HG02970 (cell line): ENCODE measurements around the gene CD44.

Source experiments
- ATAC-seq: cut with Tn5 transposase; IDR thresholded peaks from one replicate; pipeline ENCODE4 v1.9.1; 2021; ENCODE audit warnings: mild to moderate bottlenecking, moderate library complexity, moderate number of reproducible peaks; ENCODE audit not compliant: unreplicated experiment, low FRiP score

The CD44 gene

DNA sequence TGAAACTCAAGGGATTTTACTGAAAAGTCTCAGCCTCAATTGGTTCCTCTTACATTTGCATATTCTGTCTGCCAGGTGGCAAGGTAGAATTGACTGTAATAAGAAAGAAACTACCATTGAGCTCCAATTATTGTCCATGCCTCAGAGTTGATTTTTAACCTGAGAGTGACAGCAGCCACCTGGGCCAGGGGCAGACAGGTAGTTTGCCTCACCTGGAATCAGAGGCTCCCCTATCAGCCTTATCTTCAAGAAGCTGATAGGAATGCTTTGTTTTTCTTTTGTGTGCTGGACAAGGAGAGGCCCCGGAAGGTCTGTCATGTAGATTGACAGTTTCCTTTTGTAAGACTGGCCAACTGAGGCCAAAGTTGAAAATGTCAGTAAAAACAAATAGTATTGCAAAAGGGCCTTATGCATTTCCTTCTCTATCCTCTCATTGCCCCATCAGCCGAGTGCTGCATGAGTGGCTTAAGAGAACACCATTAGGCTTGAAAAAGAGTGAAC, 34.1 kb downstream of the CD44 start:
- ATAC-seq: no peak

DNA sequence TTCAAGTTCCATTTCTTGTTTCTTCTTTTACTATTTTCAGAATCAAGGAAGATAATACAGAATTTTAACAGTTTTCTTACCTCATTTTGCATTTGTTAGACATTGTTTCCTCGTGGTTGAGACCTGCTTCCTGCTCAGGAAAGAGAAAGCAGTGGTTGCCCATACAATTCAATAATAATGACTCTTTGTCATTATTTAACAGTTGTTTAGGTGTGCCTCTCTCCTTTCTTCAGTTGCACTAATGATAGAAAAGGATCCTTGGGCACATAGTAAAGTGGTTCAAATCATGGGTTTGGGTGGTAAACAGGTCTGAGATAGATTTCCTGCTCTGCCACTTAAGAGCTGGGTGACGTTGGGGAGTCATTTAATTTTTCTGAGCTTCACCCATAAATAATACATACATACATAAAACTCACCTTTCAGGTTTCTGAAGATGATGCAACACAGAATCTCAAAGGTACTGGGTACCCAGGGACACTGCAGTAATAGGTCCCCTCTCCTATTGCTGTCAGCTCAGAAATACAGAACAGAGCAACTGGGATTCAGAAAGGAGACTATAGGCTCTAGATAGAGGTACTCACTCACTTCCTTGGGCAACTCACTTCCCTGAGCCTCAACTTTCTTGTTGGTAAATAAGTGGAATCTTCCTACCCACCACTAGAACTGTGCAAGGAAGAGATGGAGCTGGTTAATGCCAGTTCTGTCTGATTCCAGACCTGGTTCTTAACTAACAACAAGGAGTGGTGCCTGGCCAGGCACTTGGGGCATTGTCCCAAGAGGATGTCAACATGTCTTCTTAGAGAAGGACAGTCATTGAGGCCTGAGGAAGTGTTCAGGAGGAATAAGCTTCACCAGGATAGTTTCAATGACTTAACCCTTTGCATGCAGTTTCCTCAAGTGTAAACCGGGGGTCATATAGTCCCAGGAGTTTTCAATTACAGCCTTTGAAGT, 34.9 kb downstream of the CD44 start:
- no peak for ATAC-seq

DNA sequence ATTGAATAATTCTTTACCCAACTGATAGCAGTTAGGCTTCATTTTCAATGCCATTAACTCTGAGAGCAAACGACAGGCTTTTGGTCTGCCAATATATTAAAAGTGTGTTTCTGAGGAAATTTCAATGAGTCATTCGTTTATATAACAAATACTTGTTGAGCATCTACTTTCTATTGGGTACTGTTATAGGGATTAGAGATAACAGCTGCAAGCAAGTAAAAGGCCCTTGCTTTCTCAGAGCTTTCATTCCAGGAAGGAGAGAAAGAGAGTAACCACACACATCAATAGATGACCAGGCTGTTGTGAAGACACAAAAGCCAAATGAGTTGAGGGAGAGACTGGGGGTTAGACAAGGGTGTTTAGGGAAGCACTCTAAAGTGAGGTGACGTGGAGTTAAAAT, 35.7 kb downstream of the CD44 start:
- ATAC-seq: no peak

DNA sequence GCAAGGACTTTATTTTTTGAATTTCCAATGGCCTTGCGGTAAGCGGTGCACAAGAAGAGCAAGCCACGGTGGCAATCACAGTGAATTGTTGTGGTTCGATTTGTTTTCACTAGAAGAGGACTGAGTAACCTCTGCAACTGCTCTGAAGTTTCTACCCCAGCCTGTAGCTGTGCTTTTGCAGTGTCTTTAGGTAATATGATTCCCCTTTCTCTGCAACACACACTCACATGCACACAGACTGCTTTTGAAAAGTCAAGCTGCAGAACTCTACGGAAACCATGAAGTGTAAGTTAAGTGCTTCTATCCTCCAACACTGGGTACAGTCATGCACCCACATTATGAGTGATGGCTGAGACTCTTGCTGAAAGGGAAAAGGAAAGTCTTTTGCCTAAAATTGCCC, 38.4 kb downstream of the CD44 start:
- ATAC-seq: no peak

DNA sequence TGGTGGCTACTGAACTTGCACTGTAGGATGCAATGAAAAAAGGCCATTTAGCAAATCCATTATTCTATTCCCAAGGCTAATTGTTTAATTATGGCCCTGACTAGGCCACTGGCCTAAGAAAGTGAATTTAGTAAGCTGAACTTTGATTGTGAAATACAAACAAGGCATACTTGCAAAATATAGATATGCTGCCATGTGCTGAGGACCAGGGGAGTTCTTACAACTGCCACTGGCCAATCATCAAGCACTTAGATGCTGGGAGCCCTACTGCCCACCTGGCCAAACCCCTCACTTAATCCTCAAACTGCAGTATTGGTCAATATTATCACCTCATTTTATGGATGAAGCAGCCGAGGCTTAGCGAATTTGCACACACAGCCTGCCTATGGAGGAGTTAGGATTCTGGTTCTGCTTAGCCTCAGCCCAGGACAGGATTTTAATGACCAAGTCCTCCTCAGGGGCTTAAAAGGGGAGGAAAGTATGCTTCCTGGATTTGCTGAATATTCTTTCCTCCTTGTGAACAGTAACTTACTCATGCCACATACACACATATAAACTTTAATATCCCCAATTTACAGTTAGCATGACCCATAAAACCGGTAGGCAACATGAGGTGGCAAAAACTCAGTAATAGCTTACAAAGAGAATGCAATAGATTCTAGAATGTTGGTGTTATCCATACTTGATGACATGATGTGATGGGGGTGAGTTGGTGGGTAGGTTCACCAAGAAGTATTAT, 39.3 kb downstream of the CD44 start:
- ATAC-seq: no peak

DNA sequence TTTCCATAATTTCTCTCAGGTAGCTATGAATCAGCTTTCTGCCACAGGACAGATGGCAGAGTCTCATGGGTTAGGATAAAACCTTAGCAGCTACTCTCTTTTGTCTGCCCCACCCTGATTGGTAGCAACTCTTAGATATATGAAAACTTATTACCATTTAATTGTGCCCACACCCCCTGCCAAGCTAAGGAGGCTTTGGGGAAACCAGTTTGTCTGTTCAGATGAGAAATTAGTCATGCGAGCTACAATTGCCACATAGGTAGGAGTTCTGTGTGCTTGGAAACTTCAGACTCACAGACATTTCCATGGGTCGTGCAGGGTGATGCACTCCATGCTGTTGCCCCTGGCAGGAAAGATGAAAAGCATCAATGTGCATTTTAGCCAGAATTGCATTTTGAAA, 39.9 kb downstream of the CD44 start:
- no peak for ATAC-seq

DNA sequence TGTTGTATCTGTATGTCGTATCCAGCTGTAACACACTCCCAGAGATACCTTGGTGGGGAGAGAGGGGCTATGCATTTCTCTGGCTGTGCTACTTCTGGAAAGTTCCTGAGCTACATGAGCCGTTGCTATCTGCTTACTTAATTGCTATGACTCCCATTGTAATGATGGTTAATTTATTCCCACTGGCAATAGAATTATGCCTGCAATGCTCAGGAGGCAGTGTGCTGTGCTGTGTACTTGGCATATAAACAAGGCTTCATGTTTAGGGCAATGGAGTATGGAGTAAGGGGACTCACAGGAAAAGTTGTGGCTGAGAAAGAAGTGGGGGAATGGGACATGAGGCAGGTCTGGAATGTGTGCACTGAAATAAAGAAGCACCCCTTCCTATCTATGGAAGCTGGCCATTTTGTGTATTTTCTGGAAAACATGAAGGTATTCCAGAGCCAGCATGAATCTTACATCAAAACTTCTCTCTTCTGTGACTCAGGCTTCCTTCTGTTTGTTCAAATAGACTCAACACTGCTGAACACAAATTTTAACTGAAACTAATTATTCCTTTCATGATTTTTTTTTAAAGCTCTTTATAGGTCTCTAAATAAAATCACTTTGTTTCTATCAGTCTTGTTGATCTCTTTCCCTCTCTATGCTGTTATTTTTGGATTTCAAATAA, 40.6 kb downstream of the CD44 start:
- ATAC-seq: no peak

DNA sequence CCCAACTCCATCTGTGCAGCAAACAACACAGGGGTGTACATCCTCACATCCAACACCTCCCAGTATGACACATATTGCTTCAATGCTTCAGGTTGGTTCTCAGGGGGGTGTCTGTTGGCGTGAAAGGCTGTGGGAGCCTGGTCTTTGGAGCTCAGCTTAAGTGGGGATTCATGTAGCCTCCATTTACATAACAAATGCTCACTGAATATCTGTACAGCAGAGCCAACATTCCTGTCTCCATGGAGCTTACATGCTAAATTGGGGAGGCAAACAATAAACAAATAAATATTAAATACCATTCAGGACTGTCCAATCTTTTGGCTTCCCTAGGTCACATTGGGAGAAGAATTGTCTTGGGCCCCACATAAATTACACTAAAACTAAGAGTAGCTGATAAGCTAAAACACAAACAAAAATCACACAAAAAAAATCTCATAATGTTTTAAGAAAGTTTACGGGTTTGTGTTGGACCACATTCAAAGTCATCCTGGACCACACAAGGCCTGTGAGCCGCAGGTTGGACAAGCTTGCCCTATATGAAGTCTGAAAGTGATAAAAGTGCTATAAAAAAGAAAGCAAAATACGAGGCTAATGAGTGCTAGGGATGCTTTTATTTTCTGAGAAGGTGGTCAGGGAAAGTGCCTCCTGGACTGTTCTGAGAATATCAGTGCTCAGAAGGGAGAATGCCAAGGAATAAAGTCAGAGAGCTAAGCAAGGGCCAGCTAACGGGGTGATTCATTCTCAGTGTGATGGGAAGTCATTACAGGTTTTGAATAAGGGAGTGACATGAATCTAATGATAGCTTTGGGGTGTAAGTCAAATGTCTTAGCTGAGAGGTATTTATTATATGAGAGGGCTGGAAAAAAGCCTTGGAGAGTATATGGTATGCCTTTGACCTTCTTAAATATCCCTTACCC, 41.6 kb downstream of the CD44 start:
- ATAC-seq: no peak

DNA sequence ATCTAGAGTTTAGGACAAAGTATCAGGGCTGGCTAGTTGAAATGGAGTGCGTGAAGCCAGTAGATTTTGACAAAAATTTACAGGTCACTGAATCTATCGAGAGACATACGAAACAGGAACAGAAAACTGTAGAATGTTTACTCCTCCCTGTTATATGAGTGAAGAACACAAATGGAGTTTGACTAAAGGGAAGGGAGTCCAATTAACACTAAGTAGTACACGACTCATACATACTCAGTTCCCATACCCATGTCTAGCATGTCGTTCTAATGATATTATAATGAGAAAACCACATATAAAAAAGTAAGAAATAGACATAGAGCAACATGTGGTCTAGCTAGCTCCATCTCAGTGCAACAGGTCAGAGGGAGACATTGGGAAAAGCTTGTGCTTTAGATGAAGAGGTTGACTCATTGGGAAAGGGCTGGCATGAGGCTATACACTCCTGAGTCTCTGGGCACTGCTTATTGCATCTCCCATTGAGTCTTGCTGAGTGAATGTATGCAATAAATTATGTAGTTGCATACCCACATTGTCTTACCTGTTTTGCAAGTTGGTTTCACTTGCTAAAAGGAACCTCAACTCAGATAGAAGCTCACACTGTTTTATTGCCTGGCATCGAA, 43.5 kb downstream of the CD44 start:
- ATAC-seq: peak; percentile 54

DNA sequence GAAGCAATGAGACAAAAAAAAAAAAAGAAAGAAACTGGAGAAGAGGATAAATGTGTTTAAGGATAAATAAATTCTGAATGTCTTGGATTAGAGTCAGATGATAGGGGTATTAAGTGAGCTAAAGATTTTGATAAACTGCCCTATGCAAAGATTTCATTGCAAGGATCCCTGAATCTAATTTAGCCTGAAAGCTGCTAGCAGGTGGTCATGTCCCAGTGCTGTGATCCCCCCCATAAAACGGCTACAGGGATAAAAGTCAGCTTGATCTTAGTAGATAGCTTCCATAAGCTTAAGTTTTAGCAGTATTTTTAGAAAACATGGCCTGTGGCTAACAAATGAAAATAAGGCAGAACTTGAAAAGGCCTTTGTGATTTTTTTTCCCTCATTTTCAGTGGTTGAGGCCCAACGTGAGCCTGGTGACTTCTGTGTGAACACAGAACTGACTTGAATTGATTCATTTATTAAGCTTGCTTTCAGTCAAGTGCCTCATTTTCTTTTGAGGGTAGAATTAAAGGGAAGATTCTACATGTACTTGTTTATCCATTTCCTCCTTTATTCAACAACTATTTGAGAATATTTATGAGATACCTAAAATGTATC, 44.5 kb downstream of the CD44 start:
- ATAC-seq: no peak

DNA sequence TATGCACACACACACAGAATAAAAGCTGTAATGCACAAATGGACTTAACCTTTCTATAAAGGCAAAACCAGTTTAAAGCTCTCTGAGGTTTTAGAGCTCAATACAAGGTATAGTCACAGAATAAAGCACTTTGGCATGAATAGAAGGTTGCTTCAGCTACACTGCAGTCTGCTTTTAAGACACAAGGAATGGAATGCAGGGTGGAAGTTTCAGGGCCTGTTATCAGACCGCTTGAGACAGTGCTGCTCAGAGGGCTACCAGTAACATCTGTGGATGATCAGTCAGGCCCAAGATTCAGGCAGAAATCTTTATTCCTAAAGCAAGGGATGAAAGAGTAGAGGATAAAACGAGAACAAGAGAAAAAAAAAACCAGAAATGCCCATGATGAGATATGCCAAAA, 46.7 kb downstream of the CD44 start:
- no peak for ATAC-seq

DNA sequence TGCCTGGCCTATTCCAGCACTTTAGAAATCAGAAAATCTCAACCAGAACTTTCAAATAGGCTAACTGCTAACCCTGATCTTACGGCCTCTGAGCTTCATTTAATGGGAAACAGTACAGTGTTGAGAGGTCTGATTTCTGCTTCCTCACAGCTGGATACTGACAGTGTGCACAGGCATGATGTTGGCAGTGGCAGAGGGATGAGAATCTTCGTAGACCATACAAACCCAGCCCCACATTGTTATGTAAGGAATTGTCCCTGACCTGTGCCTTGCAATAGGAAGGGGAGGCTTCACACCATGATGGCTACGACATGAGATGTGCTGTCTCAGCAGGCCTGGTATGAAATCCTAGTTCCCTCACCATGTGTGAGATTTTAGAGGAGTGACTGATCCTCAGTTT, 49.0 kb downstream of the CD44 start:
- ATAC-seq: no peak

DNA sequence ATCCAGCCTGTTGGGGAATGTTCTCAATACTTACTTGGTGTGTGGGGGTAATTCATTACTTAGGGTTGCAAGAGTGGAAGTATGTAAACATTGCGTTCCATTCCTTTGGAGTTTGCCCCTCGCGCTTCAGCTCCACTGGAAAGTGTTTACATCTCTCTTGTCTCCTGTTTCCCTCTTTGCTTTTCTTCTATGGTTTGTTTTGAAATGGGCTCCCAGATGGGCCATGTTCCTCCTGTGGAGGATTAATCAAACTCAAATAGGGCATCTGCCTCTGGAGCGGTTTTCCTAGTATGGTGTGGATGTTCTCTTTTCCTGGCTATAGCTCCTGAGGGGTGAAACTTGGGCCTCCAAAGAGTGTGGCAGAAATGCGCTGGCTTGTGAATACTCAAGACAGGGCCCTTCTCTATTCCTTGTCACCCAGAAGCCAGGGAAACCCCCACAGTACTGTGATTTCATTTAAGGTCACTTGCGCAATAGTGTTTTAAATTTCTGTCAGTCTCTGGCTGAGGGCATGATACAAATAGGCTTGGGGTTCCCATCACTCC, 51.9 kb downstream of the CD44 start:
- no peak for ATAC-seq

DNA sequence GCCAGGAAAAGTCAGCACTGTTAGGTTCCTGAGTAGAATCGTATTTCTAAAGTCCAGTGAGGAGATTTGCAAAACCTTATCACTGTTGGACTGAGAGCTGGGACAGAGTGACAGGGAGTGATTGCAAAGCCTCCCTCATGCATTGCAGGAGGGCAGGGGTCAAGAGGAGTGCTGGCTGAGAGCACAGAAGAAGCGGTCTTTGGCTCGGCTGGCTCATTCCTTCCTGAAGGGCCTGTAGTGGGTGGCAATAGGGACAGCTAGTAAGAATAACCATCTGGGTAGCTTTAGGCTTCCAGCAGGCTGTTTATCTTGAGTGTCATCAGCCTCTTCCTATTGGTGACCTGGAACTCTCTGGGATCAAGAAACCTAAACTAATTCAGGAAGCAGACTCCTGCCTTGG, 53.4 kb downstream of the CD44 start:
- no peak for ATAC-seq

DNA sequence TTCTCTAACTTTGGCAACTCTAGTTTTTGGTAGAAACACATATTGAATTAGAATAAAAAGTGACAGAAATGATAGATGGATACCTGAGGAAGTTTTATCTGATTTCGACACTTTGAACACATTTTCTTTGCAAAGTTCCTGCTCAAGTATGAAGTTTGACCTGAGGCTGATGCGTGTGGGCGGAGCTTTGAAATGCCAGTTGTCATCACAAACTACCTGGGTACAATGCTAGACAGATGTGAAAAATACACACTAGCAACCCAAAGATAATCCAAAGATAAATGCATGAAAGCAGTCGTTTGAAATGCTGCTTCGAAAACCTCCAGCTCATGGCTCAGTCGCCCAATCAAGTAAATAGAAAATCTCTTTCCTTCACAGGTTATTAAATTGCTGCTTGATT, 54.8 kb downstream of the CD44 start:
- no peak for ATAC-seq

DNA sequence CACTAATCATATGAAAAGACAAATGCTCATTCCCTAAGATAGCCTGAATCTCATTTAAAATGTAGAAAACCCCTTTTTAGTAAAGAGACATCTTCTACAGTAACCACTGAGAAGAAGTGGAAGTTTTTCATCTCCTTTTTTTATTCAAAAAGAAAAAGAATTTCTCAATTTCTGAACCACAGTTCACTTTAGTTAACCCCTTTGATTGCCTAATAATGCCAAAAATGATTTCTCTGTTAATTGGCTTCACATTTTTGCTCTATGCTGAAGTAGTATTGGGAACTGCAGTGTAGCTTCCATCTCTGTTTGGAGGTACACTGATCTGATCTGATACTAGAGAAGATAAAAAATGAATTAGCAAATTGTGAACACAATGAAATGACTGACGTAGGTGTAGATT, 58.3 kb downstream of the CD44 start:
- no peak for ATAC-seq

DNA sequence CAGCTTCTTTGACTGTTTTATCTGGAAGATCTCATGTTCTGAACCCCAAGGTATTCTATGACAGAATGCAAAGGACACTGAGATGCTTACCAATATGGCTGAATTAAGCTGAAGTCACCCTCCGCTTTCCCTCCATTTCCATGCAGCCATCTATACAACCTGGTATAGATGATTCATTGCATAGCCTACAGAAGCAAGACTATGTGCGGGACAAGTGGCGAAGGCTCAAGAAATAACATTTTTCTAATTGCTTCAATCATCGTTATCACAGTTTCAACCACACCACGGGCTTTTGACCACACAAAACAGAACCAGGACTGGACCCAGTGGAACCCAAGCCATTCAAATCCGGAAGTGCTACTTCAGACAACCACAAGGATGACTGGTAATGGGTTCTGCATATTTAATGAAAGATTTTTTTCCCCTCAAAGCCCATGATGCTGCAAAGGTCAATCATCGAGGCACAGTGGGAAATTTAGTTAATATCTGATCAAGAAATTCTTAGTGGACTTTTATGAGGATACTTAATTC, 61.9 kb downstream of the CD44 start:
- ATAC-seq: no peak

DNA sequence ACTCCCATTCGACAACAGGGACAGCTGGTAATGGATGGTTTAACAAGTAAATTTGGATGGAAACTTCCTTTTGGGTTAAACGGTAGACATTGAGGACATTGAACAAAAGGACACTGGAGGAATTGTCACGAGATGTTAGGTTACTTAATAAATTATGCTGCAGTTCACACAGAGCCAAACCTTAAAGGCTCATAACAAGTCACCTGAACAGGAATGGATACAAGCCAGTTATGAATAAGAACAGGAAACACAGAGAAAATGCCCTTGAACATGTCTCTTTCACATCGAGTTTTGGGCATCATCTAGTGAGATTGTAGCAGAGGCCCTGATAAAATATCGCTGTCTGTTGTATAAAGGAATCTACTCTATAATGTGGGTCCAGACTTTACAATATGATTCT, 65.6 kb downstream of the CD44 start:
- ATAC-seq: no peak

DNA sequence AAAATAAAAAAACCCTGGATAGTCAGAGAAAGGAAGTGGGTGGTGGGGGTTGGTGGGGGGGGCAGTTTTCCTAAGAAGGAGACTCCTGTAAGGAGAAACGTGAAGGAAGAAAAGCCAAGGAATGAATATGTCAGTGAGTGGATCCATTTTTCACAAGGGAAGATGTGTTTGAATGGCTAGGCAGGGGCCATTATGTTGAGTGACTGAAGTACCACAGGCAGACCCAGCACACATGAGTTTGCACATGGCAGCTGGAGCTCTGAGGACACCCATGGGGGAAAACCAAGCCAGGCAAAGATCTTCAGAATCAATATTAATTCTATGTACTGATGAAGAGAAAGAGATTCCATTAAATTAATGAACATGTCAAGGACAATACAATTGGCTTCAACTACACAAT, 67.6 kb downstream of the CD44 start:
- no peak for ATAC-seq
